MM.1S (cell line): ENCODE measurements around the gene KLK2.

ENCODE experiments used
- DNase-seq: peaks from one replicate; pipeline ENCODE4 v3.0.0-alpha.2; 2015
- H2AFZ ChIP-seq: fragments of 300-600 bp; sonication (generic); 2 replicates; pipeline ENCODE4 v1.6.0; 2016; ENCODE audit warnings: antibody characterized with exemption, low read length
- H3F3A ChIP-seq: fragments of 300-600 bp; sonication (generic); 2 replicates; pipeline ENCODE4 v1.6.1; 2016; ENCODE audit warnings: mild to moderate bottlenecking, antibody characterized with exemption, low read length, moderate library complexity, mixed read lengths; ENCODE audit not compliant: insufficient read depth
- H3K27ac ChIP-seq: fragments of 300-600 bp; sonication (generic); 2 replicates; pipeline ENCODE4 v1.5.1; 2016; ENCODE audit warnings: mild to moderate bottlenecking, low read length
- H3K27me3 ChIP-seq: fragments of 300-600 bp; sonication (generic); replicated peaks from 2 replicates; pipeline ENCODE4 v1.6.0; 2016; ENCODE audit warnings: low read length; ENCODE audit not compliant: insufficient read depth
- H3K36me3 ChIP-seq: fragments of 300-600 bp; sonication (generic); replicated peaks from 2 replicates; pipeline ENCODE4 v1.6.1; 2016; ENCODE audit warnings: mild to moderate bottlenecking, low read length, mixed read lengths; ENCODE audit not compliant: insufficient read depth
- H3K4me1 ChIP-seq: fragments of 300-600 bp; sonication (generic); 2 replicates; pipeline ENCODE4 v1.6.1; 2016; ENCODE audit warnings: low read length, mixed read lengths
- H3K4me2 ChIP-seq: fragments of 300-600 bp; sonication (generic); 2 replicates; pipeline ENCODE4 v1.6.0; 2016; ENCODE audit warnings: low read depth, low read length
- H3K4me3 ChIP-seq: fragments of 300-600 bp; sonication (generic); 2 replicates; pipeline ENCODE4 v1.5.1; 2016; ENCODE audit warnings: low read length, mixed read lengths
- H3K79me2 ChIP-seq: fragments of 300-600 bp; sonication (generic); 2 replicates; pipeline ENCODE4 v1.6.1; 2016; ENCODE audit warnings: mixed run types, low read length, mixed read lengths
- H3K9ac ChIP-seq: fragments of 300-600 bp; sonication (generic); 2 replicates; pipeline ENCODE4 v1.6.1; 2016; ENCODE audit warnings: low read length, mixed read lengths
- H3K9me2 ChIP-seq: fragments of 300-600 bp; sonication (generic); replicated peaks from 2 replicates; pipeline ENCODE4 v1.6.1; 2016; ENCODE audit warnings: mild to moderate bottlenecking, low read length, mixed read lengths; ENCODE audit not compliant: insufficient read depth
- H3K9me3 ChIP-seq: fragments of 300-600 bp; sonication (generic); replicated peaks from 2 replicates; pipeline ENCODE4 v1.6.1; 2016; ENCODE audit warnings: mild to moderate bottlenecking, low read length, mixed read lengths; ENCODE audit not compliant: insufficient read depth
- H4K20me1 ChIP-seq: fragments of 300-600 bp; sonication (generic); 2 replicates; pipeline ENCODE4 v1.6.1; 2016; ENCODE audit warnings: mild to moderate bottlenecking, low read length, moderate library complexity, mixed read lengths; ENCODE audit not compliant: insufficient read depth
- EZH2 ChIP-seq: fragments of 300-600 bp; sonication (generic); optimal IDR thresholded peaks from 2 replicates; pipeline ENCODE3; 2017; ENCODE audit warnings: low read depth, mild to moderate bottlenecking, antibody characterized with exemption, low read length, mixed read lengths
- EZH2phosphoT487 ChIP-seq: fragments of 300-600 bp; sonication (generic); IDR thresholded peaks from 2 replicates; pipeline ENCODE4 v1.6.1; 2018; ENCODE audit warnings: antibody characterized with exemption, low read length
- TF ChIP-seq, protein P1 (sequence below): fragments of 300-600 bp; sonication (generic); IDR thresholded peaks from 2 replicates; pipeline ENCODE4 v1.5.1; 2016; ENCODE audit warnings: antibody characterized with exemption, low read length, mixed read lengths

The KLK2 gene

DNA sequence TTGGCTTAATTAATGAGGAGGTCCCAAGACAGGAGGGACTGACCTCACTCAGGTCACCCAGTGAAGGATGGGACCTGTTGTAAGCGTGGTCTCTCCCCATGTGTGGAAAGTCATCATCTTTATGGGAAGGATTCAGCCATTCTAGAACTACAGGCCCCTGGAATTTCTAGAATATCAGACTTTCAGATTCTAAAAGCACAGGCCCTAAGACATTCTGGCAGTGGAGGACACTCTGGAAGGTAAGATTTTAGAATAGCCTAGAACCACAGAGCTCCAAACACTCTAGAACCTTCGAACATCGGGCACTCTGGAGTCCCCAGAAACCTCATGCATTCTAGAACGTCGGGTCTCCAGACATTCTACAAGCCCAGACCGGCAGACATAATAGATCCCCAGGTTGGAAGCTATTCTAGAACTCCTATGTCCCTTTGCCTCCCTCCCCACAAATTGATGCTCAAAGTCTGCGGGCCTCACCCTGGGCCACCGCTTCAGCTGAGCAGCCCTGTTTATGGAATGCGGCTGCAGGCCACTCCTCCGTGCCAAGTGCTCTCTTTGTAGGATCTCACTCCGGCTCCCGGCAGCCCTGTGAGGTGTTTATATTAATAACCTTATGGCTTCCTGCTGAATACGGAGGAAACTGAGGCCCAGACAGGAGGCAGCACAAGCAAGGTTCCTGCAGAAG is 38.0 kb upstream of the KLK2 start:
- peak overlapping the region; percentile 30; the same call in 1 of the 2 replicates for H2AFZ ChIP-seq
- H3K27me3 ChIP-seq, result peaks cover 60% of the 10 kb centered on the region
- peak overlapping the region; percentile 73; the same call in 1 of the 2 replicates for H3K4me2 ChIP-seq
- no peaks in the 10 kb centered on the region for H3K9me2 ChIP-seq
- no peak for TF ChIP-seq EZH2
- TF ChIP-seq EZH2phosphoT487, result no peak
- TF ChIP-seq, protein P1, sequence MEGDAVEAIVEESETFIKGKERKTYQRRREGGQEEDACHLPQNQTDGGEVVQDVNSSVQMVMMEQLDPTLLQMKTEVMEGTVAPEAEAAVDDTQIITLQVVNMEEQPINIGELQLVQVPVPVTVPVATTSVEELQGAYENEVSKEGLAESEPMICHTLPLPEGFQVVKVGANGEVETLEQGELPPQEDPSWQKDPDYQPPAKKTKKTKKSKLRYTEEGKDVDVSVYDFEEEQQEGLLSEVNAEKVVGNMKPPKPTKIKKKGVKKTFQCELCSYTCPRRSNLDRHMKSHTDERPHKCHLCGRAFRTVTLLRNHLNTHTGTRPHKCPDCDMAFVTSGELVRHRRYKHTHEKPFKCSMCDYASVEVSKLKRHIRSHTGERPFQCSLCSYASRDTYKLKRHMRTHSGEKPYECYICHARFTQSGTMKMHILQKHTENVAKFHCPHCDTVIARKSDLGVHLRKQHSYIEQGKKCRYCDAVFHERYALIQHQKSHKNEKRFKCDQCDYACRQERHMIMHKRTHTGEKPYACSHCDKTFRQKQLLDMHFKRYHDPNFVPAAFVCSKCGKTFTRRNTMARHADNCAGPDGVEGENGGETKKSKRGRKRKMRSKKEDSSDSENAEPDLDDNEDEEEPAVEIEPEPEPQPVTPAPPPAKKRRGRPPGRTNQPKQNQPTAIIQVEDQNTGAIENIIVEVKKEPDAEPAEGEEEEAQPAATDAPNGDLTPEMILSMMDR, result no peak
- no peaks in the 10 kb centered on the region for H3K79me2 ChIP-seq
- DNase-seq, result no peak
- no peaks in the 10 kb centered on the region for H3K36me3 ChIP-seq
- H3K9me3 ChIP-seq, result no peaks in the 10 kb centered on the region
- H3K27ac ChIP-seq, result no peak overlapping the region
- H3K9ac ChIP-seq, result no peak overlapping the region
- peak overlapping the region; percentile 50; the same call in 1 of the 2 replicates for H3K4me3 ChIP-seq
- H3F3A ChIP-seq, result no peaks in the 10 kb centered on the region
- no peaks in the 10 kb centered on the region for H4K20me1 ChIP-seq
- H3K4me1 ChIP-seq, result no peaks in the 10 kb centered on the region

GRCh38 chr19:50835785-50836542 is 37.3 kb upstream of the KLK2 start:
- peak overlapping the region; percentile 50; the same call in 1 of the 2 replicates for H3K4me3 ChIP-seq
- no peaks in the 10 kb centered on the region for H3F3A ChIP-seq
- H3K9me2 ChIP-seq, result no peaks in the 10 kb centered on the region
- no peak overlapping the region for H3K27ac ChIP-seq
- H3K79me2 ChIP-seq, result no peaks in the 10 kb centered on the region
- H3K36me3 ChIP-seq, result no peaks in the 10 kb centered on the region
- no peaks in the 10 kb centered on the region for H3K4me1 ChIP-seq
- no peak overlapping the region for H3K9ac ChIP-seq
- peak overlapping the region; percentile 73 for H3K4me2 ChIP-seq
- H2AFZ ChIP-seq, result peak overlapping the region; percentile 30; the same call in 1 of the 2 replicates
- H3K27me3 ChIP-seq, result peaks cover 60% of the 10 kb centered on the region
- DNase-seq, result peak; percentile 32
- no peaks in the 10 kb centered on the region for H3K9me3 ChIP-seq
- no peaks in the 10 kb centered on the region for H4K20me1 ChIP-seq
- TF ChIP-seq, protein P1, result no peak
- TF ChIP-seq EZH2 (no peak), EZH2phosphoT487 (no peak)

DNA sequence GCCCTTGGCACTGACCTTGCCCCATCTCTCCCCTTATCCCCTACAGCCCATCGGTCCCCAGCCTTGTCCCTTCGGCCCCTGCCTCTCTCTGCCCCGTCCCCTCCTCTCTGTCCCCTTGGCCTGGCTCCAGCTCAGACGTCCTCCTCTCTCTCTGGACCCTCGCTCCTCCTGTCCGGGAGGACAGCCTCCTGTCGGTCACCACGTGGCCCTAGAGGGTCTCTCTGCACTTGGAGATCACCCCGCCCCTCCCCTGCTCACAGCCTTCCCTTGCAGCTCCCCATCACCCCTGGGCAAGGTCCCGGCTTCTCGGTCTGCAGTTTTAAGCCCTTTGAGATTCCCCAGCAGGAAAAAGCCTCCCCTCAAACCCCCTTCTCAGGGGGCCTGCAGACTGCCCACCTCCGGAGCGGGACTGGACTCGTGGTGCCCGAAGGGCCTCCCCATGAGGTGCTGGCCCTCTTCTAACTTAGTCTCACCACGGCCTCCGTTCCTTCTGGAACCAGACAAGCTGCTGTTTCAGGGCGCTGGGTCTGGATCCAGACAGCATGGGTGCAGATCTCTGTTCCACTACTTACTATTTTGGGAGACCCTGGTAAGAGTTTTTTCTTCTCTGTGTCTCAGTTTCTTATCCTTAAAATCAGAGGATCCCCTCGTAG is 36.6 kb upstream of the KLK2 start:
- no peaks in the 10 kb centered on the region for H3K9me2 ChIP-seq
- no peaks in the 10 kb centered on the region for H4K20me1 ChIP-seq
- peaks cover 60% of the 10 kb centered on the region for H3K27me3 ChIP-seq
- H3K27ac ChIP-seq, result no peak overlapping the region
- no peaks in the 10 kb centered on the region for H3K9me3 ChIP-seq
- H2AFZ ChIP-seq, result no peak overlapping the region
- H3K79me2 ChIP-seq, result no peaks in the 10 kb centered on the region
- H3K4me2 ChIP-seq, result peak overlapping the region; percentile 73; the same call in 1 of the 2 replicates
- no peaks in the 10 kb centered on the region for H3K4me1 ChIP-seq
- no peak for DNase-seq
- H3K9ac ChIP-seq, result no peak overlapping the region
- no peaks in the 10 kb centered on the region for H3K36me3 ChIP-seq
- no peak overlapping the region for H3K4me3 ChIP-seq
- H3F3A ChIP-seq, result no peaks in the 10 kb centered on the region
- TF ChIP-seq EZH2phosphoT487 (no peak), EZH2 (no peak)
- TF ChIP-seq, protein P1, result no peak
